GM18505 (cell line): ENCODE data around the gene GPAT3.

Experiments
- ATAC-seq: cut with Tn5 transposase; IDR thresholded peaks from one replicate; pipeline ENCODE4 v1.9.1; 2021; ENCODE audit not compliant: unreplicated experiment
- POLR2A ChIP-seq: IDR thresholded peaks from 4 replicates; pipeline ENCODE4 v1.6.1; 2011; ENCODE audit warnings: borderline replicate concordance; ENCODE audit not compliant: insufficient read depth, insufficient read length; ENCODE audit errors: extremely low read depth

The GPAT3 gene

DNA sequence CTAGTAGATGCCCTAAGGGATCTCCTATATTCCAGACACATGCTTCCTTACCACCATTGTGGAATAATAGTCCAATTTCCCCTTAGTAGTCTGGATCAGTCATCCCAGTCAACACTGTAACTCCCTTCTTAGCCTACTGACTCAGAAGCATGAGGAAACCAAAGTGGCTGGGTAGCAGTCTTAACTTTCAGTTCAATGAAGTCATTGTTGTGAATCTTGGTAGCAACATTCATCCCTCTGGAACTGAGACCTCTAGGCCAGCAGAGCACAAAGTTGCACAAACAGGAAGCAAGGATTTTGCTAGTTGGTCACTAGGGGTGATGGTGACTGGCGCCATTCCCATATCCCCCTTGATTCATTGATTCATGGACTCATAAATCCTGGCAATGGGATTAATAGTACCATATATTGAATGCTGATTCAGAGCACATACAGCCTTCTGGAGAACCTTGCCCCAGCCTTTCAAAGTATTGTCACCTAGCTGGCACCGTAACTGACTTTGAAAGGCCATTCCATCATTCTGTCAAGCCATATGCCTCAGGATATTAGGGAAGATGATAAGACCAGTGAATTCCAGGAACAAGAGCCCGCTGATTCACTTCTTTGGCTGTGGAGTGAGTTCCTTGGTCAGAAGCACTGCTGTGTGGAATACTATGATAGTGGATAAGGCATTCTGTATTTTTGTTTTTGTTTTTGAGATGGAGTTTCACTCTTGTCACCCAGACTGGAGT lies 19.7 kb upstream of the GPAT3 start:
- no peak for ATAC-seq
- no peak for TF ChIP-seq POLR2A

DNA sequence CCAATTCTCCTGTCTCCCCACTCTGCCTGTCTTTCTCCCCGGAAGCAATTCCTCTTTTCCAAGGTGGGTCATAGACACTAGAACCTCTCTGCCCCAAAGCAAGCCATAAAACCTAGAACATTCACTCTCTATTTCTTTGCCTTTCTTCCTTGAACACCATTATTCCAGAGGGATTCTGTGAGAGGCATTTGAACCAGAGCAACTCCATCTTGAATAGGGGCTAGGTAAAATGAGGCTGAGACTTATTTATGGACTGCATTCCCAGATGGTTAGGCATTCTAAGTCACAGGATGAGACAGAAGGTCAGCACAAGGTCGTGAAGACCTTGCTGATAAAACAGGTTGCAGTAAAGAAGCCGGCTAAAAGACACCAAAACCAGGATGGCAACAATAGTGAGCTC lies 13.7 kb upstream of the GPAT3 start:
- no peak for TF ChIP-seq POLR2A
- no peak for ATAC-seq

- no peak for ATAC-seq
- TF ChIP-seq POLR2A: no peak
Observed at GRCh38 chr4:83527671-83528070, 8.2 kb upstream of the GPAT3 start.

DNA sequence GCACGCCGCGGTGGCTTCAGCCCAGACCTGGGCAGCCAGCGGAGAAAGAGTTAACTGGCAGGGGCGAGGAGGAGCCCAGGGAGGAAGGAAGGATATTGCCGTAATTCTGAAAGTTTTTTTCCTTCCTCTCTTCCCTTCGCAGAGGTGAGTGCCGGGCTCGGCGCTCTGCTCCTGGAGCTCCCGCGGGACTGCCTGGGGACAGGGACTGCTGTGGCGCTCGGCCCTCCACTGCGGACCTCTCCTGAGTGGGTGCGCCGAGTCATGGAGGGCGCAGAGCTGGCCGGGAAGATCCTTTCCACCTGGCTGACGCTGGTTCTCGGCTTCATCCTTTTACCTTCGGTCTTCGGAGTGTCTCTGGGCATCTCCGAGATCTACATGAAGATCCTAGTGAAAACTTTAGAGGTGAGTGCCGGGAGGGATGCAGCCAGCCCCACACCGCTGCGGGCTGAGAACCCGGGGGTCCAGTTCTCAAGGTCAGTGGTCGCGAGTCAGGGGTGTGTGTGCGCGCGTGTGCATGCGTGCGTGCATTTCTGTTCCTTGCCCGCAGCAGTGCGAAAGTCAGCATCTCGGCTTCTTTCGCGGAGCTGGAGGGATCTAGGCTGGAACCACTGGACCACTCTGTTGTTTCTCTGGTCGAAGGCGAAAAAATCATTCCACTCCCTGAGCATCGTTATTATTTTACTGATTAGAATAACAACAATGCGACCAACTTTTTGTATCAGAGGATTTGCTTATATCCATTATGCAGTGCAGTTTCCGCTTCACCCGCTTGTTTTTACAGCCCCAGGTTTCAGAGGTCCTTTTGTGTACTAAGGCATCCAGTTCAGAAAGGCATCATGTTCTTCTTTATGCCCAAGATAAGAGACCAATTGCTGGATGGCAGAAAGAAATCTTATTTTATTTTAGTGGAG lies 709 bp downstream of the GPAT3 start:
- TF ChIP-seq POLR2A: no peak
- peak; percentile 23 for ATAC-seq

GRCh38 chr4:83542225-83542624 lies 6.3 kb downstream of the GPAT3 start:
- ATAC-seq: no peak
- TF ChIP-seq POLR2A: no peak

DNA sequence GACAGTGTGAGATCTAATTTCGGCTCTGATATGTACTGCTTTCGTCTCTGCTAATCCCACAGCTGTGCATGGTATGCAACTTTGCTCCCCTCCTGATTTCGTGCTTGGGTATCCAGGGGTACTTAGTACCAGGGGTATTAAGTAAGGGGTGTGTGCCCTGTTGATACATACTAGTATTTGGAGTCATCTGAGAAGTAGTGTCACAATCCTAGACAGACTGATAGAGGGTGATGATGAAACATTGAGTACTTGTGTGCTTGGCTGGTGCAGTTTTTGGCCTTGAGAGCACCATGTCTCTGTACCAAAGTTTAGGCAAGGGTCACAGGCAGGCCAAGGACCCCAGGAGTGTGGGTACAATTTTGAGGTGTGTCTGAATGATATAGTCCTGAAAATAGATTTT lies 10.9 kb downstream of the GPAT3 start:
- no peak for TF ChIP-seq POLR2A
- no peak for ATAC-seq

DNA sequence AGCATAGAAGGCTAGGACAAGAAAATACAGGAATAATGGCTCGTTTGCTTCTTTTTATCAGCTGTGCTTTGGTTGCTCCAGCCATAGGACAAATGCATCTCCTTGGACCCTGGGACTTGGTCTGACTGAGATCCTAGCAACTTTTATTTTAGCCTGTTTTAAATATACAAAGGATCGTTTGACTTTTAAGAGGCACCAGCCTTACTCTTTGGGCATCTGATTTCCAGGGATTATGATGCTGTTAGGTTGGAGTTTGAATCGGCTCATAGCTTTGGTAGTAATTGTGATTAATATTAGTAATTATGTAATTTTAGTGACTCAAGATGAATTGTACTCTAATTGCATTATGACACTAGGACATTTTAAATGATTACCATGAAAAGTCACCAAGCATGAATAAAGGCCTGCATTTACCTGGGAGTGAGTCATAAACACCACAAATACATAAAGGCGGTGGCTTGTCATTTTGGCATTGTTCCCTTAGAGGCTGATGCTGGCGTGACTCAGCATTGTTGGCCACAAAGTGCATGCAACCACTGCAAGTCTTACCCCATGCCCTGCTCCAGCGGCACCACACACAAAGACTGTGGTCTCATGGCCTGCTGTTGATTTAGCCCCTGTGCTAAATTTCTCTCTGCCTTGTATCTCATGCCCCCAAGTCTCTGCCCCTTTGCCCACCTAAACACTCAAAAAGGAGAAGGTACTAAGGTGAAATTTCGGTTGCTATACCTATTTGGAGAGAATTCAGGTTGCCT lies 12.4 kb downstream of the GPAT3 start:
- TF ChIP-seq POLR2A: no peak
- peak; percentile 93 for ATAC-seq

DNA sequence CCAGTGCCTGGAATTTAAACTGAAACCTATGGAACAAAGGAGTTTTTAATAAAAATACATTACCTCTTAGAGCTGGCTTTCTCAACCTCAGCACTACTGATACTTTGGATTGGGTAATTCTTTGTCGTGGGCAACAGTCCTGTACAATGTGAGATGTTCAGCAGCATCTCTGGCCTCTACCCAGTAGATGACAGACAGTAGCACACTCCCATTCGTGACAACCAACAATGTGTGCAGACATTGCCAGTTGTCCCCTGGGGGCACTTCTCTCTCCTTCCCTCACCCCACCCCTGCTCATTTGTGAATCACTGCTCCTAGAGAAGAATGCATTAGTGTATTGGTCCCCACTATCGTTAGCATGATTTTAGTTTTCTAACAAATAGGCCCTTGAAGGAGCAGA lies 16.2 kb downstream of the GPAT3 start:
- ATAC-seq: no peak
- TF ChIP-seq POLR2A: no peak

- peak; percentile 49 for ATAC-seq
- no peak for TF ChIP-seq POLR2A
Observed at GRCh38 chr4:83552924-83553323, 17.0 kb downstream of the GPAT3 start.

DNA sequence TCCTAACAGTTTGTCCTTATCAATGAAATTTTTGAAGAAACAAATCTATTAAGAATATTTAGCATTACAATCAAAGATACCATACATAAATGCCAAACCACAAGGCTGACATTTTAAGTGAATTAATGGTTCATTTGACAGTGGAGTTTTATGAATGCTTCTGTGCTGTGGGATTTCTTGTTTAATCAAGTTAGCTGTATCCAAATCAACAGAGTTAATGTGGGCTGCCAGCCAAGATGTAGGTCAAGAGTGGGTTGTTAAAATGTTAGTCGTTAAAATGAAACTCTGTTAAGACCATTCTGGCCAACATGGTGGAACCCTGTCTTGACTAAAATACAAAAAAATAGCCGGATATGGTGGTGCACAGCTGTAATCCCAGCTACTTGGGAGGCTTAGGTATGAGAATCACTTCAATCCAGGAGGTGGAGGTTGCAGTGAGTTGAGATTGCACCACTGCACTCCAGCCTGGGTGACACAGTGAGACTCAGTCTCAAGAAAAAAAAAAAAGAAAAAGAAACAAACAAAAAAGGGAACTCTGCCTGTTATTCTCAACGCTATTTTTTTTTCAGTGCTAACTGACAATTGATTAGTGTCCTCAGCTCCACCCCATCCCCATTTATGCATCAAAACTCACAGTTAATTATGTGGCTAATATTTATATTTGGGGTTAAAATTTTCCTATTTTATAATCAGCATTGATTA lies 20.2 kb downstream of the GPAT3 start:
- ATAC-seq: no peak
- no peak for TF ChIP-seq POLR2A

DNA sequence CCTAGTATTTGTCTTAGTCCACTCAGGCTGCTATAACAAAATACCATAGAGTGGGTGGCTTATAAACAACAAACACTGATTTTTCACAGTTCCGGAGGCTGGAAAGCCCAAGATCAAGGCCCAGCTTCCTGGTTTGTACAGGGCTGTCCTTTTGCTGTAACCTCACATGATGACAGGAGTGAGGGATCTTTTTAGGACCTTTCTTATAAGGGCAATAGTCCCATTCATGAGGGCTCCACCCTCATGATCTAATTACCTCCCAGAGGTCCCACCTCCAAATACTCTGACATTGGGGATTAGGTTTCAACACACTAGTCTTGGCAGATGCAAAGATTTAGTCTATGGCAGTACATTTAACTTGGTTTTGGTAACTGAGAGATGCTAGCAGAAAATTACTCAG lies 20.9 kb downstream of the GPAT3 start:
- no peak for ATAC-seq
- TF ChIP-seq POLR2A: no peak

GRCh38 chr4:83558059-83558653 lies 22.2 kb downstream of the GPAT3 start:
- no peak for ATAC-seq
- TF ChIP-seq POLR2A: no peak

- TF ChIP-seq POLR2A: no peak
- ATAC-seq: no peak
Observed at GRCh38 chr4:83558680-83559079, 22.8 kb downstream of the GPAT3 start.

GRCh38 chr4:83560523-83560922 lies 24.6 kb downstream of the GPAT3 start:
- no peak for ATAC-seq
- no peak for TF ChIP-seq POLR2A
